IPS-18c (cell line): ENCODE data around the gene ZNRF1.
"Not testable (repeated sequence)": the region's sequence is repeated elsewhere in the genome, so short reads cannot be mapped to it uniquely, and the experiment has no call there.

Experiments
- H3K4me3 ChIP-seq: 2 replicates; pipeline ENCODE4 v1.7.0; 2013; ENCODE audit warnings: low read depth, mild to moderate bottlenecking, low read length, moderate library complexity; ENCODE audit not compliant: insufficient read depth
- H3K9me3 ChIP-seq: one replicate; pipeline ENCODE4 v1.6.1; 2013; ENCODE audit warnings: mild to moderate bottlenecking, low read length, moderate library complexity; ENCODE audit not compliant: control insufficient read depth, insufficient read depth

ZNRF1 gene

GRCh38 chr16:75080205-75081029, 81.6 kb downstream of the ZNRF1 start:
- H3K9me3 ChIP-seq, result no peaks in the 10 kb centered on the region
- H3K4me3 ChIP-seq, result no peak overlapping the region

- no peak overlapping the region; the same call in 1 of the 2 replicates for H3K4me3 ChIP-seq
- no peaks in the 10 kb centered on the region for H3K9me3 ChIP-seq
These were observed 82.5 kb downstream of the ZNRF1 start for GRCh38 chr16:75081179-75081859.

GRCh38 chr16:75083813-75084212, 85.0 kb downstream of the ZNRF1 start:
- Histone ChIP-seq H3K9me3 (no peaks in the 10 kb centered on the region), H3K4me3 (no peak overlapping the region)

- no peak overlapping the region for H3K4me3 ChIP-seq
- H3K9me3 ChIP-seq, result no peaks in the 10 kb centered on the region
These were observed 86.7 kb downstream of the ZNRF1 start for GRCh38 chr16:75085556-75085955.

GRCh38 chr16:75086281-75086680, 87.5 kb downstream of the ZNRF1 start:
- no peaks in the 10 kb centered on the region for H3K9me3 ChIP-seq
- no peak overlapping the region for H3K4me3 ChIP-seq

- H3K4me3 ChIP-seq, result no peak overlapping the region
These were observed 88.0 kb downstream of the ZNRF1 start for GRCh38 chr16:75086688-75087374.

GRCh38 chr16:75087375-75087979, 88.7 kb downstream of the ZNRF1 start:
- Histone ChIP-seq H3K9me3 (no peaks in the 10 kb centered on the region), H3K4me3 (no peak overlapping the region)

More at GRCh38 chr16:75086688-75087374, 88.0 kb downstream of the ZNRF1 start:
- no peaks in the 10 kb centered on the region for H3K9me3 ChIP-seq

- Histone ChIP-seq H3K9me3 (no peaks in the 10 kb centered on the region), H3K4me3 (no peak overlapping the region)
These were observed 89.4 kb downstream of the ZNRF1 start for GRCh38 chr16:75088216-75088615.

GRCh38 chr16:75088934-75089333, 90.1 kb downstream of the ZNRF1 start:
- no peak overlapping the region for H3K4me3 ChIP-seq
- no peaks in the 10 kb centered on the region for H3K9me3 ChIP-seq

GRCh38 chr16:75089486-75090202, 90.8 kb downstream of the ZNRF1 start:
- Histone ChIP-seq H3K9me3 (no peaks in the 10 kb centered on the region), H3K4me3 (no peak overlapping the region)

GRCh38 chr16:75090899-75091298, 92.1 kb downstream of the ZNRF1 start:
- not testable (repeated sequence) for H3K4me3 ChIP-seq, H3K9me3 ChIP-seq

GRCh38 chr16:75091619-75092018, 92.8 kb downstream of the ZNRF1 start:
- not testable (repeated sequence) for H3K4me3 ChIP-seq, H3K9me3 ChIP-seq

GRCh38 chr16:75092777-75093176, 94.0 kb downstream of the ZNRF1 start:
- no peak overlapping the region for H3K4me3 ChIP-seq
- H3K9me3 ChIP-seq, result no peaks in the 10 kb centered on the region

GRCh38 chr16:75093598-75094540, 95.0 kb downstream of the ZNRF1 start:
- Histone ChIP-seq H3K9me3 (no peaks in the 10 kb centered on the region), H3K4me3 (no peak overlapping the region)

- no peak overlapping the region for H3K4me3 ChIP-seq
- H3K9me3 ChIP-seq, result no peaks in the 10 kb centered on the region
These were observed 96.4 kb downstream of the ZNRF1 start for GRCh38 chr16:75095204-75095621.

GRCh38 chr16:75096656-75097055, 97.8 kb downstream of the ZNRF1 start:
- Histone ChIP-seq H3K9me3 (no peaks in the 10 kb centered on the region), H3K4me3 (no peak overlapping the region)
